Measurements from ENCODE around the gene MGAT5B. TPM values are rescaled to one million over a fixed set of nuclear protein-coding genes. Genes with fewer than 3 reads are reported as not detected.

MGAT5B gene
- total and polyA plus RNA-seq, 2 of the 13 experiments (the other 11 are each of a cell fraction or from before 2014, with no cell fraction given): 0.07 to 0.13 TPM

GRCh38 chr17:76868176-76868668 is at the start of gene MGAT5B (continued):
- TF ChIP-seq ETV5 (CRISPR knock-in tag; IDR thresholded peaks at IDR 0.05; ENCODE audit: borderline replicate concordance) (no peak), PHF8 (CRISPR knock-in tag; IDR thresholded peaks at IDR 0.05) (no peak), MAFG (CRISPR knock-in tag; IDR thresholded peaks at IDR 0.05) (no peak), HIVEP1 (CRISPR knock-in tag; IDR thresholded peaks at IDR 0.05) (no peak), ZNF142 (CRISPR knock-in tag; IDR thresholded peaks at IDR 0.05) (0 out of 2 replicates have a peak, but pooled peaks have one; percentile 36), PRDM15 (CRISPR knock-in tag; IDR thresholded peaks at IDR 0.05) (no peak), CHD4 (IDR thresholded peaks at IDR 0.05; ENCODE audit: borderline replicate concordance, low read length) (no peak), HNF4G (IDR thresholded peaks at IDR 0.05; ENCODE audit: borderline replicate concordance, low read depth, low read length) (no peak), HNF4G (CRISPR knock-in tag; IDR thresholded peaks at IDR 0.05; ENCODE audit: borderline replicate concordance, low read depth) (peak; percentile 63; the same call in 1 of the 2 replicates), KDM2A (CRISPR knock-in tag; IDR thresholded peaks at IDR 0.05; ENCODE audit: borderline replicate concordance, low read depth) (peak; percentile 55; the same call in 1 of the 2 replicates), ZNF10 (CRISPR knock-in tag; IDR thresholded peaks at IDR 0.05; ENCODE audit: borderline replicate concordance, low read depth) (no peak), ZFP62 (CRISPR knock-in tag; IDR thresholded peaks at IDR 0.05) (no peak), ZNF460 (CRISPR knock-in tag; IDR thresholded peaks at IDR 0.05; ENCODE audit: borderline replicate concordance) (no peak), MAZ (IDR thresholded peaks at IDR 0.05; ENCODE audit: borderline replicate concordance, low read depth, low read length) (no peak), MAZ (CRISPR knock-in tag; IDR thresholded peaks at IDR 0.05; ENCODE audit: low read depth) (peak; percentile 57; the same call in 1 of the 2 replicates)
- TF ChIP-seq, protein P1, sequence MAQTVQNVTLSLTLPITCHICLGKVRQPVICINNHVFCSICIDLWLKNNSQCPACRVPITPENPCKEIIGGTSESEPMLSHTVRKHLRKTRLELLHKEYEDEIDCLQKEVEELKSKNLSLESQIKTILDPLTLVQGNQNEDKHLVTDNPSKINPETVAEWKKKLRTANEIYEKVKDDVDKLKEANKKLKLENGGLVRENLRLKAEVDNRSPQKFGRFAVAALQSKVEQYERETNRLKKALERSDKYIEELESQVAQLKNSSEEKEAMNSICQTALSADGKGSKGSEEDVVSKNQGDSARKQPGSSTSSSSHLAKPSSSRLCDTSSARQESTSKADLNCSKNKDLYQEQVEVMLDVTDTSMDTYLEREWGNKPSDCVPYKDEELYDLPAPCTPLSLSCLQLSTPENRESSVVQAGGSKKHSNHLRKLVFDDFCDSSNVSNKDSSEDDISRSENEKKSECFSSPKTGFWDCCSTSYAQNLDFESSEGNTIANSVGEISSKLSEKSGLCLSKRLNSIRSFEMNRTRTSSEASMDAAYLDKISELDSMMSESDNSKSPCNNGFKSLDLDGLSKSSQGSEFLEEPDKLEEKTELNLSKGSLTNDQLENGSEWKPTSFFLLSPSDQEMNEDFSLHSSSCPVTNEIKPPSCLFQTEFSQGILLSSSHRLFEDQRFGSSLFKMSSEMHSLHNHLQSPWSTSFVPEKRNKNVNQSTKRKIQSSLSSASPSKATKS (CRISPR knock-in tag; IDR thresholded peaks at IDR 0.05): no peak
- TF ChIP-seq, protein P2, sequence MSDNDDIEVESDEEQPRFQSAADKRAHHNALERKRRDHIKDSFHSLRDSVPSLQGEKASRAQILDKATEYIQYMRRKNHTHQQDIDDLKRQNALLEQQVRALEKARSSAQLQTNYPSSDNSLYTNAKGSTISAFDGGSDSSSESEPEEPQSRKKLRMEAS (IDR thresholded peaks at IDR 0.05): peak; percentile 57; the same call in 1 of the 2 replicates

Measured in HepG2 (cell line).